ENCODE data around the gene PANK2. TPM values are rescaled to one million over a fixed set of nuclear protein-coding genes. Genes with fewer than 3 reads are reported as not detected.

PANK2 gene
- total RNA-seq, 2 donors from 2014 or later, result 17.9 to 21.8 TPM

DNA sequence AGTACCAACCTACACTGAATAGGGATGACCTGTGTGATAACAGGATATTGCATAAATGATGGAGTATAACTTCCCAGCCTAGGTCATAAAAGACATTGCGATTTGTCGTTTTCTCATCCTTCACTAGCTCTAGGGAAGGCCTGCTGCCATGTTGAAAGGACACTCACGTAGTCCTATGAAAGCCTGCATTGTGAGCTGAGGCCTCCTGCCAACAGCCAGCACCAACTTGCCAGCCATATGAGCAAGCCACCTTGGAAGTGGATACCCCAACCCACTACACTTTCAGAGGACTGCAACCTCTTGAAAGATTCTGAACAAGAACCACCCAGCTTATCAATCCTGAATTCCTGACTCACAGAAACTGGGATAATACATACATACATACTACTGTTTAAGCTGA is 3.5 kb upstream of the PANK2 start:
- Histone ChIP-seq H3K36me3 (replicated peaks in 1 of 2; ENCODE audit: insufficient read depth in 1 of 2, low read depth in 2 of 2) (no peaks in the 10 kb centered on the region), H3K27me3 (no peaks in the 10 kb centered on the region), H3K9me3 (no peaks in the 10 kb centered on the region), H3K27ac (no peak overlapping the region), H3K4me1 (peaks cover 12% of the 10 kb centered on the region), H3K4me3 (no peak overlapping the region)
- DNase-seq (no peak), ATAC-seq (no peak)
- intact Hi-C loops (cut with DNase I), result no loop called here
- WGBS, 2 donors, result 93 to 96% methylated on average over 3 of the region's 3 CpGs
- TF ChIP-seq, protein P1, sequence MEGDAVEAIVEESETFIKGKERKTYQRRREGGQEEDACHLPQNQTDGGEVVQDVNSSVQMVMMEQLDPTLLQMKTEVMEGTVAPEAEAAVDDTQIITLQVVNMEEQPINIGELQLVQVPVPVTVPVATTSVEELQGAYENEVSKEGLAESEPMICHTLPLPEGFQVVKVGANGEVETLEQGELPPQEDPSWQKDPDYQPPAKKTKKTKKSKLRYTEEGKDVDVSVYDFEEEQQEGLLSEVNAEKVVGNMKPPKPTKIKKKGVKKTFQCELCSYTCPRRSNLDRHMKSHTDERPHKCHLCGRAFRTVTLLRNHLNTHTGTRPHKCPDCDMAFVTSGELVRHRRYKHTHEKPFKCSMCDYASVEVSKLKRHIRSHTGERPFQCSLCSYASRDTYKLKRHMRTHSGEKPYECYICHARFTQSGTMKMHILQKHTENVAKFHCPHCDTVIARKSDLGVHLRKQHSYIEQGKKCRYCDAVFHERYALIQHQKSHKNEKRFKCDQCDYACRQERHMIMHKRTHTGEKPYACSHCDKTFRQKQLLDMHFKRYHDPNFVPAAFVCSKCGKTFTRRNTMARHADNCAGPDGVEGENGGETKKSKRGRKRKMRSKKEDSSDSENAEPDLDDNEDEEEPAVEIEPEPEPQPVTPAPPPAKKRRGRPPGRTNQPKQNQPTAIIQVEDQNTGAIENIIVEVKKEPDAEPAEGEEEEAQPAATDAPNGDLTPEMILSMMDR (IDR thresholded peaks at IDR 0.05), result no peak
- no peak for TF ChIP-seq POLR2A (IDR thresholded peaks at IDR 0.05)

- Histone ChIP-seq H3K4me3 (peak overlapping the region; percentile 88 to 94), H3K36me3 (replicated peaks in 1 of 2; ENCODE audit: insufficient read depth in 1 of 2, low read depth in 2 of 2) (no peaks in the 10 kb centered on the region), H3K4me1 (peaks cover 35% of the 10 kb centered on the region), H3K9me3 (no peaks in the 10 kb centered on the region), H3K27me3 (no peaks in the 10 kb centered on the region), H3K27ac (peak overlapping the region in 3 of 4 donors; percentile 88 to 95 (median 93))
- WGBS, 2 donors, result 19 to 26% methylated on average over 15 of the region's 15 CpGs
- intact Hi-C loops (cut with DNase I), result no loop called here
- ATAC-seq (no peak), DNase-seq (peak in 1 of 4 donors; percentile 23)
- TF ChIP-seq, protein P1 (IDR thresholded peaks at IDR 0.05), result no peak
- no peak for TF ChIP-seq POLR2A (IDR thresholded peaks at IDR 0.05)
These were observed 1.1 kb upstream of the PANK2 start for GRCh38 chr20:3887876-3888620.

GRCh38 chr20:3889489-3890397 is 556 bp downstream of the PANK2 start:
- intact Hi-C loops (cut with DNase I), result no loop called here
- H3K36me3 ChIP-seq (replicated peaks in 1 of 2; ENCODE audit: insufficient read depth in 1 of 2, low read depth in 2 of 2), result no peaks in the 10 kb centered on the region
- peak overlapping the region; percentile 88 to 94 for H3K4me3 ChIP-seq
- DNase-seq (peak; percentile 30 to 43 (median 38)), ATAC-seq (peak; percentile 3)
- H3K9me3 ChIP-seq, result no peaks in the 10 kb centered on the region
- no peak for TF ChIP-seq POLR2A (IDR thresholded peaks at IDR 0.05)
- TF ChIP-seq, protein P1 (IDR thresholded peaks at IDR 0.05), result no peak
- H3K27ac ChIP-seq, result peak overlapping the region; percentile 80 to 95 (median 90)
- peaks cover 51% of the 10 kb centered on the region for H3K4me1 ChIP-seq
- WGBS, 2 donors, result 0 to 1% methylated on average over 17 to 48 of the region's 68 CpGs
- no peaks in the 10 kb centered on the region for H3K27me3 ChIP-seq

DNA sequence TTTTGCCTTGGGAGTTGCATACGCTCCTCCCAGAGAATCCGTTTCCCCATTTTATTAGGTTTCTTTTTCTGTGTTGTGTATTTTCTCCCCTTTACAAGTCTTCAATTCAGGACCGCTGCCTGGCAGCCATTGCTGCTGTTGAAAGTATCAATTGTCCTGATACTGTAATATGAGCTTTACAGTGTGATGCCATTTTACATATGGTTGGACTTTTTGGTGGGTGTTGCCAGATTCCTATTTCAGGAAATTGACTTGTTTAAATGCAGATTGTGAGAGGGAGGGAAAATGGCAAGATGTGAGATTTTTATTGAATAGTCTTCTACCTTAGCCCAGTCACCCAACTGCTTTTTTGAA is 1.2 kb downstream of the PANK2 start:
- DNase-seq (no peak), ATAC-seq (no peak)
- peak overlapping the region; percentile 88 to 94 for H3K4me3 ChIP-seq
- peak overlapping the region in 3 of 4 donors; percentile 88 to 95 (median 93) for H3K27ac ChIP-seq
- 2 to 3% methylated on average over 3 of the region's 3 CpGs for WGBS, 2 donors
- H3K27me3 ChIP-seq, result no peaks in the 10 kb centered on the region
- TF ChIP-seq, protein P1 (IDR thresholded peaks at IDR 0.05), result no peak
- no peaks in the 10 kb centered on the region for H3K9me3 ChIP-seq
- peaks cover 53% of the 10 kb centered on the region for H3K4me1 ChIP-seq
- H3K36me3 ChIP-seq (replicated peaks in 1 of 2; ENCODE audit: insufficient read depth in 1 of 2, low read depth in 2 of 2), result no peaks in the 10 kb centered on the region
- intact Hi-C loops (cut with DNase I), result no loop called here

Data from body of pancreas (tissue), 4 donors.